Right atrium auricular region (tissue), 2 donors: ENCODE results near the gene HCFC1R1. TPM values are rescaled to one million over a fixed set of nuclear protein-coding genes. Genes with fewer than 3 reads are reported as not detected.

Source experiments
- DNase-seq: peaks from one replicate; pipeline ENCODE4 v3.0.0-alpha.2; 2019; ENCODE audit warnings: low spot score
- H3K27ac ChIP-seq, 2 donors: fragments of 200-600 bp; sonication (generic); 1 replicate in 1 of 2; 2 replicates in 1 of 2; pipeline ENCODE4 v1.5.1; 2016 to 2019
- H3K27me3 ChIP-seq, 2 donors: fragments of 200-600 bp; sonication (generic); one replicate each; pipeline versions ENCODE4 v1.5.1 to v1.6.0; 2017 to 2019
- H3K36me3 ChIP-seq: fragments of 200-600 bp; sonication (generic); one replicate; pipeline ENCODE4 v1.5.1; 2016
- H3K4me1 ChIP-seq, 2 donors: fragments of 200-600 bp; sonication (generic); one replicate each; pipeline versions ENCODE4 v1.5.1 to v1.6.0; 2017 to 2019
- H3K4me3 ChIP-seq, 2 donors: fragments of 200-600 bp; sonication (generic); 1 replicate in 1 of 2; 2 replicates in 1 of 2; pipeline ENCODE4 v1.5.1; 2017 to 2019; ENCODE audit warnings: mild to moderate bottlenecking in 1 of 2, moderate library complexity in 1 of 2
- H3K9me3 ChIP-seq, 2 donors: fragments of 200-600 bp; sonication (generic); one replicate each; pipeline ENCODE4 v1.5.1; 2019
- total RNA-seq, 2 donors: library from RNA; depleted of rRNA; stranded (reverse); fragments of >200 nt; gene quantifications; one replicate each; pipeline ENCODE4 v1.1.0, GENCODE V29; 2016
- TF ChIP-seq, protein P1 (sequence below), 2 donors: fragments of 200-600 bp; sonication (generic); IDR thresholded peaks; one replicate each; pipeline ENCODE4 v1.5.1; 2019; ENCODE audit warnings: antibody characterized with exemption in 2 of 2

The HCFC1R1 gene
- total RNA-seq, 2 donors from 2014 or later, result 22.5 to 33.1 TPM

DNA sequence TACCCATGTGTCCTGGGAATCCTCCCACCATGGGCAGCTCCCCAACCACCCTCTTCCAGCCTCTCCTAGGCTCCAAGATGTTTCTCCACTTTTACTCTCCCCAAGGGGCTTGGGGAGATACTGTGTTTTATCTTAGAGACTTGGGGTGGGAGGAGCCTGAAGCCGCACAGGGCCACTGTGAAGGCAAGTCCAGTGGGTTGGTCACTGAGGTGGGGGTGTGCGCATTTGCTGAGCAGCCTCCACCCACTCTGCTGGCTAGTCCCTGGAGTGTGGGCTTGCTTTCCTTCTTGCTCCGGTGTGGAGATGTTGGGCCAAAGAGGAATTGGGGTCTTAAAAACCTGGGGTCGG lies 15.1 kb downstream of the HCFC1R1 start:
- TF ChIP-seq, protein P1, sequence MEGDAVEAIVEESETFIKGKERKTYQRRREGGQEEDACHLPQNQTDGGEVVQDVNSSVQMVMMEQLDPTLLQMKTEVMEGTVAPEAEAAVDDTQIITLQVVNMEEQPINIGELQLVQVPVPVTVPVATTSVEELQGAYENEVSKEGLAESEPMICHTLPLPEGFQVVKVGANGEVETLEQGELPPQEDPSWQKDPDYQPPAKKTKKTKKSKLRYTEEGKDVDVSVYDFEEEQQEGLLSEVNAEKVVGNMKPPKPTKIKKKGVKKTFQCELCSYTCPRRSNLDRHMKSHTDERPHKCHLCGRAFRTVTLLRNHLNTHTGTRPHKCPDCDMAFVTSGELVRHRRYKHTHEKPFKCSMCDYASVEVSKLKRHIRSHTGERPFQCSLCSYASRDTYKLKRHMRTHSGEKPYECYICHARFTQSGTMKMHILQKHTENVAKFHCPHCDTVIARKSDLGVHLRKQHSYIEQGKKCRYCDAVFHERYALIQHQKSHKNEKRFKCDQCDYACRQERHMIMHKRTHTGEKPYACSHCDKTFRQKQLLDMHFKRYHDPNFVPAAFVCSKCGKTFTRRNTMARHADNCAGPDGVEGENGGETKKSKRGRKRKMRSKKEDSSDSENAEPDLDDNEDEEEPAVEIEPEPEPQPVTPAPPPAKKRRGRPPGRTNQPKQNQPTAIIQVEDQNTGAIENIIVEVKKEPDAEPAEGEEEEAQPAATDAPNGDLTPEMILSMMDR (IDR thresholded peaks at IDR 0.05), result no peak
- no peak for DNase-seq
- no peak overlapping the region for H3K27ac ChIP-seq
- no peak overlapping the region for H3K4me3 ChIP-seq
- H3K27me3 ChIP-seq, result peaks cover 8 to 16% of the 10 kb centered on the region in 2 donors
- no peaks in the 10 kb centered on the region for H3K36me3 ChIP-seq
- H3K9me3 ChIP-seq, result no peaks in the 10 kb centered on the region
- peaks cover 0 to 5% of the 10 kb centered on the region in 2 donors for H3K4me1 ChIP-seq

DNA sequence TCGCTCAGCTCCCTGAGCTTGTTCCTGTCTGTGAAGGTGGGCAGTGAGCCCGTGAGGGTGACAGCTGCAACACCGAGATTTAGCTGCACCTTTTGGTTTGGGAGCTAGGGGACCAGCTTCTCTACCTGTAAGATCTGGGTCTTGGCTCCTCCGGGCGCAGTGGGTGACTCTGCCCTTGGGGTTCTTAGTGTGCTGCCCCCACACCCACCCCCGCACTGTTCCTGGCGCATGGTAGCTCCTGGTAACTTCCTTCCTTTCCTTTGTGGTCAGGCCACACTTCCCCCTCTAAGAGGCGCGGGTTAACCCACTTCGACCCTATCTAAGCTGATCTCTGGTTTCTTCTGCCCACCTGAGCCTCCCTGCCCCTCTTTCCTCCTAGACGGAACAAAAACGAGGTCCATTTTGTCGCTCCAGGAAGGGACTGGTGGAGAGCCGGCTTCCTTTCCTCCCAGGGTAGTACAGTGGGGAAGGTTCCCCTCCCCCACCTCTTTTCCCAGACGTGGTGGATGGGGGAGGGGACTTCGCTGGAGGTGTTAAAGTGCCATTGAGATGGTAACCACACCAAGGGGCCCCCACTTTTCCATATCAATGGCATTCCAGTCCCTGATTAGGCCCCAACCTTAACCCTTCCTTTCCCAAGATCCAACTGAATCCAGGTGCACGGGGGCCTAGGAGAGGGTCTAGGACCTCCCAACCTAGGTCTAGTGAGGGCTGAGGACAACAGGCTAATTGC lies 15.6 kb downstream of the HCFC1R1 start:
- DNase-seq, result no peak
- Histone ChIP-seq H3K9me3 (no peaks in the 10 kb centered on the region), H3K4me1 (peaks cover 0 to 5% of the 10 kb centered on the region in 2 donors), H3K27me3 (peaks cover 8 to 16% of the 10 kb centered on the region in 2 donors), H3K4me3 (no peak overlapping the region), H3K27ac (no peak overlapping the region), H3K36me3 (no peaks in the 10 kb centered on the region)
- TF ChIP-seq, protein P1 (IDR thresholded peaks at IDR 0.05), result no peak

DNA sequence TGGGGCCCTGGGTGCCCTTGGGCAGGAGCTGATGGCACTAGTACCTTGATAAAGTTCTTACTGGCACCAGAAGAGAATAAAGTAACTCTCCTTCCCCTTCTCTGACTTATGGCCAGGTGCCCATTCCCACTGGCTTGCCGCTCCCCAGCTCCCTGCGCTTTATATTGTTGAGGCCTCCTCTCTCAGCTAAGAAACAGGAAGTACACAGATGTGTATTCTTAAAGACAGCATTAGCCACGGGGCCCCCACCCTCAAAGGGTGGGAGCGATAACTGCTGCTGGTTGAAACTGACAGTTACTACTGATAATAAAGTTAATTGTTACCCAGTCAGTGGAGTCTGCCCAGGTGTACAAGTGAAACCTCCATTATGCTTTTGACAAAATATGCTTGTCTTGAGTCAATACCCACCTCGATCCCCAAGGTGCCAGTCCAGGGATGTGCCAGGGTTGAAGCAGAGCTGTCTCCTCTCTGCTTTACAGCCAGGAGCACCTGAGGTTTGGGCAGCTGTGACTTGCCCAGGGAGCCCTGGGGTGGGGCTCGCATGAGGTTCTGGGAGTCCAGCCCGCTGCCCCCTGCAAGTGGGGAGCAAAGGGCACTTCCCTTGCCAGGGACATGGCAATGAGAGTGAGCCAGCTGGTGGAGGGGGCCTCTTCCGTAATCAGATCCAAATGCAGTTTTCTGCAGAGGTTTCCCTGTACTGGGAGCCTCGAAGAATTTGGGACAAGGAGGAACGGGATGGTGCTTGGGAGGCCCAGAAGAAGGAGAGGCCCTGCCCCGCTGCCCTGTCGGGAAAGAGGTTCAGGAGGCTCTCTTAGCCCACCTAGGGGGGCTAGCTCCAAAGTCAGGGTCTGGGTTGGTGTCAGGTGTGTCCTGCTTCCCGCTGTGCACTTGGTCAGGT lies 16.4 kb downstream of the HCFC1R1 start:
- Histone ChIP-seq H3K9me3 (no peaks in the 10 kb centered on the region), H3K4me3 (no peak overlapping the region), H3K36me3 (no peaks in the 10 kb centered on the region), H3K27me3 (peaks cover 7 to 16% of the 10 kb centered on the region in 2 donors), H3K4me1 (peaks cover 0 to 5% of the 10 kb centered on the region in 2 donors), H3K27ac (no peak overlapping the region)
- DNase-seq, result no peak
- TF ChIP-seq, protein P1 (IDR thresholded peaks at IDR 0.05), result no peak

DNA sequence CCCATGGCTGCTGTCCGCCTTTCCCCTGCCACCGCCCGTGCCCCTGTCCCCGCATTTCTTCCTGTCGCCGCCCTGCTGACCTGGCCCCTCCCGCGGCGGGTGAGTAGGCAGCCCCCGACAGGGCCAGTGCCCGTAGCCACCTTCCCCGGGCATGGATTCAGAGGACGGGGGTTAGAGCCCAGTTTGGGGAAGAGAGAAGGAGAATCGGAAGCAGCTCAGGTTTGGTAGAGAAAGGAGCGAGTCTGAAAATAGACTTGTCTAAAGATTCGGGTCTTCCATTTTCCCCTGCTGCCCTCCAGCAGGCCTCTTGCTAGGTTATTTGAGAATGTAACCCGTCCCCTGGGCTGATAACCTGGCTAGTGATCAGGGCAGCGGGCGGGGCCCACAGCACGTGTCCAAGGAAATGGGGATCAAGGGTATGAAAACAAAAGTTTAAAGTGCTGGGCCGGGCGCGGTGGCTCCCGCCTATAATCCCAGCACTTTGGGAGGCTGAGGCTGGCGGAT lies 18.9 kb downstream of the HCFC1R1 start:
- Histone ChIP-seq H3K9me3 (no peaks in the 10 kb centered on the region), H3K36me3 (no peaks in the 10 kb centered on the region), H3K27me3 (peaks cover 0 to 16% of the 10 kb centered on the region in 2 donors), H3K4me3 (peak overlapping the region; percentile 32 to 45), H3K27ac (peak overlapping the region in 1 of 2 donors; percentile 51), H3K4me1 (peaks cover 0 to 5% of the 10 kb centered on the region in 2 donors)
- TF ChIP-seq, protein P1 (IDR thresholded peaks at IDR 0.05), result no peak
- no peak for DNase-seq

DNA sequence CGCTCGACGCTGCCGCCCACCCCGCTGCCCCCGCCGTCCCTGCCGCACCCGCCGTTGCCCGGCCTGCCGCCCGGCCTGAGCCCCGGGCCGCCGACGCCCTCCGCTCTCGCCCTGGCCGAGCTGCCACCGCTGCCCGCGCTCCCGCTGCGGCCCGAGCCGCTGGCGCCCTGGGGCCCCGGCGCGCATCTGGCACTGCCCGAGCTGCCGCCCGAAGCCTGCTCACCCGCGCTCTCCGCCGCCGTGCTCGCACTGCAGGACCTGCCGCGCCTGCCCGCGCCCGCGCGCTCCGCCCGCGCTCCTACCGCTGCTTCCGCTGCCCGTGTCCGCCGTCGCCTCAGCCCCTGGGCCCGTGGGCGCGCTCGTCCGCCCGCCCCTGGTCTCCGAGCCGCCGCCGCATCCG lies 19.4 kb downstream of the HCFC1R1 start:
- H3K9me3 ChIP-seq, result no peaks in the 10 kb centered on the region
- no peaks in the 10 kb centered on the region for H3K36me3 ChIP-seq
- H3K27ac ChIP-seq, result no peak overlapping the region
- H3K4me1 ChIP-seq, result peaks cover 0 to 5% of the 10 kb centered on the region in 2 donors
- peak overlapping the region in 1 of 2 donors; percentile 27 for H3K4me3 ChIP-seq
- peaks cover 0 to 16% of the 10 kb centered on the region in 2 donors for H3K27me3 ChIP-seq
- TF ChIP-seq, protein P1 (IDR thresholded peaks at IDR 0.05), result no peak
- DNase-seq, result no peak
